Pons (tissue), 1 donor: ENCODE data around the gene MAP9.
A peak's percentile ranks its signal among the peaks of the same experiment; 100 is the strongest.
"Not testable (repeated sequence)": the region's sequence is repeated elsewhere in the genome, so short reads cannot be mapped to it uniquely, and the experiment has no call there.

Experiments used
- DNase-seq: peaks from one replicate; pipeline ENCODE4 v3.0.0-alpha.2; 2016; ENCODE audit warnings: low spot score

MAP9 gene

DNA sequence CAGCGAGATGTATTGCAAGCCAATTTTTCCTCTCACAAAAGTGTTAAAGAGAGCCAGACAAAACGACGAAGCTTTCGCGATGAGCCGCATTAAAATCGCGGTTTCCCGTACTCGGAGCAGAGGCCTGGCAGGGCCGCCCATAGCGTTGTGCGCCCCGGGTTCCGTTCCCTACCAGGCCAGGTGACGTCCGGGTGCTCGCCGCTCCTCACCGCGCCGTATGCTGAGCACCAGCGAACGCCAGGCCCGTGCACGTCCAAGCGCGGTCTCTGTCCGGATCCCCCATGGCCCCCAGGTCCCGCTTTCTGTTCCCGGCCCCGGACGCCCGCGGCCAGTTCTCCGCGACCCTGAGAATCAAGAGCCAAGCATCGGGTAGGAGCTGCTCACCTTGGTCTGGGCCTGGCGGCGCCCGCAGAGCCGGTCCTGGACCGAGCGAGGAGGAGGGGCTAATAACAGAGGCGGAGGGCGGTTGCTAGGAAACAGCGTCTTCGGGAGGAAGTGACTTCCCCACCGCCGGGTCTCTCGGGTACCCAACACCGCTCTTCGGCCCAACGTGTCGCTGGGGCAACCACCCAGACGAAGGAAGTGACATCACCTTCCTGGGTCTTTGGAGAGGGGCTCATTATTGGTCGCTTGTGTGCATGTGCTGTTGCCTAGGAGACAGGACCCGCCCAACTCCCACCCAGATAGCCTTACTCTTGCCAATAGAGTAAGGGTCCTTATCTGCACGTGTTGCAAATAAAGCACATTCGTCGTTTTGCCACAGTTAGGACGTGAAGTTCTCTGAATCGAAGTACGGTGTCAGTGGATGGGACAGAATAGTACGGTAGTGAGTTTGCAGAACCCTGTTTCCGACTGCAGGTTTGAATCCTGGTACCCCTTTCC lies at the start of gene MAP9:
Gene MAP9 (minus strand): TSS at position 579 of the 882 bp plus-strand sequence. CDS start 1,115 bp downstream, outside the sequence.
- peak; percentile 97 for DNase-seq

DNA sequence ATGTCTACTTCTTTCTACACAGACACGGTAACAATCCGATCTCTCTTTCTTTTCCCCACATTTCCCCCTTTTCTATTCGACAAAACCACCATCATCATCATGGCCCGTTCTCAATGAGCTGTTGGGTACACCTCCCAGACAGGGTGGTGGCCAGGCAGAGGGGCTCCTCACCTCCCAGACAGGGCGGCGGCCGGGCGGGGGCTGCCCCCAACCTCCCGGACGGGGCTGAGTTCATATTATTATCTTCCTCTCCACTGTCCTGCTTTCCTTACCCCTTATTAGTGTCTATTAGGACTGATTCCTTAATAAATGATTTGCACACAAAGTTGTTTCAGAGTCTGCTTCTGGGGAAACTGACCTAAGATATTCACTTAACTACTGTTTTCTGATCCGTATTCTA lies 48.0 kb upstream of the MAP9 start:
- DNase-seq: not testable (repeated sequence)

DNA sequence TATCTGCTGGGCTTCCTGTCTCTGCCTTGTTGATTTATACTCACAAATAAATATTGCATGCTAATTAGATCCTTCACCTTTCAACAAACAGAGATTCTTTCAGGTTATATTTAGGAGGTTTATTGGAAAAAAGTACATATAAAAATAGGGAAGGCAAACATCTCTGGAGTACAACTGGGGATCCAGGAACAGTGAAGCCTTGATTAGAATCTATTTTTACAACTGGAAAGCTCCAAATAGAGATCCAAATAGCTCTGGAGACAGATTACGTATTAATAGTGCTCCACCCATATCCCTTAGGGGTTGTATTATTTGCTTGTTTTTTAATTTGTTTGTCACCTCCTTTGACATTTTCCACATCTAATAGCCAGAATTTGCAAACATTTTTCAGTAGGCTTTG lies 46.9 kb upstream of the MAP9 start:
- DNase-seq: no peak

DNA sequence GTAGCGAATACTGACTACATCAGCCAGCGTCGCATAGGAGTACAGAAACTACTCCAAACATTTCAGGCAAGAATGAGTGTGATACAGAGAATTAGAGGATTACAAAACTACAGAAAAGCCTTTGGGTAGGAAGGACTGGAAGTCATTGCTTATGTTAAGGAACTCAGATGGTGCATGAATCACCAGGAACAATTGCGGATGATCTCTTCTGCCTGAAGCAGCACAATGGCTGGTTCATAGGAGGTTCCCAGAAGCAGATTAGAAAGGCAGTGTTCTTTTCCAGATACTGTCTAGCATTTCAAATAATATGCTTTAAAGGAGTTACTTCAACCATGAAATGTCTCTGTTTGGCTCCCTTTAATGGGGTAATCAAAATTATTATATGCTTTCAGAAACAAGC lies 42.5 kb upstream of the MAP9 start:
- peak; percentile 12 for DNase-seq

DNA sequence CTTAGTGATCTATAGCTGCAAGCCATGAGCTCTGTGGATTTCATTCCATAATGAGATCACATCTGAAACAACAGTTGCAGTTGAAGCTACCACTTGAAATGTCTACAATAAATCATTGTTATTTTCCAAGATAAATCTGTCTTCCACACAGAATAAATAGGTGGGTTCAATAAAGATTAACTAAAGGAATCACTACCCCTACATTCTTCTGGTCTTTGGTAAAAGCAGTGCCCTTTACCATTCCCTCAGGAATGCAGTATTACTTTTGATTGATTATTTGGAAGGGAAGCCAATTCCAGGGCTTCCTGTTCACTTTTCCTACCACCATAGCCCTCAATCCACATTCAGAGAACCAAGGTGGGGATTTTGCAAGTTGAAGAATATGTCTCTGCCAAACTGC lies 38.9 kb upstream of the MAP9 start:
- DNase-seq: no peak

DNA sequence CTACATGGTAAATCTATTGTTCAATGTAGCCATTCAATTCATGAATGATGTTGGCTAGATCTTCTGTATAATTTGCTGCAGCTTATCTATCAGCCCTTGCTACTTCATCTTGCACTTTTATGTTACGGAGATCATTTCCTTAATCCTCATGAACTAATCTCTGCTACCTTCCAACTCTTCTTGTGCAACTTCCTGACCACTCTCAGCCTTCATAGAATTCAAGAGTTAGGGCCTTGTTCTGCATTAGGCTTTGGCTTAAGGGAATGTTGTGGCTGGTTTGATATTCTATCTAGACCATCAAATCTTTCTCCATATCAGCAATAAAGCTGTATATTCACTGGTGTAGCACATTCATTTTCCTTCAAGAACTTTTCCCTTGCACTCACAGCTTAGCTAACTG lies 36.7 kb upstream of the MAP9 start:
- DNase-seq: no peak

DNA sequence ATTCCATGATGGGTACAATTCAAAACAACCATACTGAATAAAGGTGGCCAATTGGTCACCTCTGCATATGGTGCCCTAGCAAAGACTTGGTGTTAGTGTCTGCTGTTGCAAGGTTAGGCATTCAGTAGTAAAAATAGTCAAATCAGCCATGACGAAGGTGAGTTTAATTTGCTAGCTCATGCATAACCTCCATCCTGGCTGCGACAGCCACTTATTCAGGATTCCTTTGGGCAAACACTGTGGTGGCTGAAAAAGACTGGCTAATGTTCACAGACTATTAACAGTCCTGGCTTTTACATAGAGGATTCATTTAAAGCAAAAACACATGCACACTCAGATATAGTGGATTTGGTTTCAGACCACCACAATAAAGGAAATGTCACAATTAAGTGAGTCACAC lies 34.8 kb upstream of the MAP9 start:
- no peak for DNase-seq

DNA sequence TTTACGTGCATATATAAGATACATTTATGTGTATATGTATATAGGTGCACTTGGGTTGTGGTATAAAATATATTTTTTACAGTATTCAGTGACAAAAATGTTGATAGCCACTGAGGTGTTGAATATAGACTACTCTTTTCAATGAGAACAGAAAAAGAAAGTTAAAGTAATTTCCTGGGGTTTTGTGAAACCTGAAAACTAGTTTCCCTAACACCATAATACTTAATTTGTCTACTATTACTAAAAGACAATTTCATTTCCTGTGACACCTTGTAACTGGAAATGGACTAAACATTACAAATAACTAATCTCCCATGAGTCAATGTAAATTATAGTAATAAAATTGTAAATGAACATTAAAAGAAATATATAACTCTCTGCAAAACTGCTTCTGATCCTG lies 32.0 kb upstream of the MAP9 start:
- no peak for DNase-seq

DNA sequence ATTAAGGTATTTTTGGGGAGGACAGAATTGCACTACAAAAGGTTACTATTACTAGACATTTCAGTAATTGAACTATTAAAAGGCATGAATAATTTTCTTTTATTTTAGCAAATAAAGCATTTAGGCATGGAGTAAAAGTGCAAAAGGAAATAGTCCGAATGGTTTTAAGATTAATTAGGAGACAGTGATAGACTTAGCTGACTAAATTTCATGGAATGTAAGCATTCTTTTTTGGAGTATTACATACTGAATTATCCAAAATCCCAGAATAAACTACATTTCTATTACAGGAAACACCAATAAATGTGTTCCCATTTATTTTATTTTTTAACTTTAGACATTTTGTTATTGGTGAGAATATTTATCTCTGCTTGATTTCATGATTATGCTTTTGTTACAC lies 30.7 kb upstream of the MAP9 start:
- no peak for DNase-seq

DNA sequence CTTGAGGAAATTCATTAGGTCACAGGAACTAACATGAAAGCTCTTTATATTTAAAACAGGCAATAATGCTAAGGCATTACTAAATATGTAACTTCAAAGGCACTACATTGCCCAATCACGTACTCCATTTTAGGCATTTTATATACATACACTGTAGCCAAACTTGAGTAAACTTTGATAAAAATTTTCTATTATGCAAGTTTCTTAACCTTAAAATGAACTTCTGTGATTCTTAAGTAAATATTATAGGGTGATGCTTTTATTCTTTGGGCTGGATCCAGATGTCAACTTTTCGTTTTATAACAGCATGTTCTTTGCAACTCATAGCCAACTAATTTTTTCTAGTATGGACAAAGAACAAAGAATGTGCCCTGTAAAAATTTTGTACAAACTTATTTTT lies 28.3 kb upstream of the MAP9 start:
- DNase-seq: no peak

DNA sequence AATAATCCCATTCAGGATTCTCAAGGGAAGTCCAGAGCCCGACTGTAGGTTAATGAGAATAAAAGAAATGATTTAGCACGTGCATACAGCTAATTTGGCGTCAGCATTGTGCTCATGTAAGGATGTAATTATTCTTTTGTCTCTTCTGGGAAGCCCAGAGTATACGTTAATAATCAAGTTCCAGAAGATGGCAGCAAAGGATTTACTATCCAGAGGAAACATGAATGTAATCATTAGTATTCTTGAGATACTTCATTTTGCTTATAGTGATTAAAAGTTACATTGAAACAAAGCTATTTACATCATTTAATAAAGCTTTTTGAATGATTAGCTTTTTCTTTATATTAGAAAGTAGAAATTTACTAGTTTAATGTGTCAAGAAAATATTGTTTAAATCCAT lies 27.1 kb upstream of the MAP9 start:
- peak; percentile 76 for DNase-seq

DNA sequence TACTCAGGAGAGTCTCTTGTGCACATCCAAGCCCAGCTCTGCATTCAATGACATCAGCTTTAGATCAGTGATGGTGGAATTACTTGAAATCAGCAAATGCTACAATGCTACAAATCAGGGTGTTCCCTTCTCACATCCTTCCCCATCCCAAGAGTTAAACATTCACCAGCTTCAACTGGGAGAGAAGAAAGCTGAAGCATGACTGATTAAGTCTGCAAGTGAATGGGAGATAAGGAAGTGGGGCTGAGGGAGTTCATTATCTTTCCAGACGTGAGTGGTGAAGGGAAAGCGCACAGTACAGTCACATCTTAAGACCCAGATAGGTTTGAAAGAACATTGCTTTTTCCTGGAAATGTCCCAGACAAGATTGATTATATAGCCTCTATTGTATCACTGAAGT lies 26.2 kb upstream of the MAP9 start:
- no peak for DNase-seq

DNA sequence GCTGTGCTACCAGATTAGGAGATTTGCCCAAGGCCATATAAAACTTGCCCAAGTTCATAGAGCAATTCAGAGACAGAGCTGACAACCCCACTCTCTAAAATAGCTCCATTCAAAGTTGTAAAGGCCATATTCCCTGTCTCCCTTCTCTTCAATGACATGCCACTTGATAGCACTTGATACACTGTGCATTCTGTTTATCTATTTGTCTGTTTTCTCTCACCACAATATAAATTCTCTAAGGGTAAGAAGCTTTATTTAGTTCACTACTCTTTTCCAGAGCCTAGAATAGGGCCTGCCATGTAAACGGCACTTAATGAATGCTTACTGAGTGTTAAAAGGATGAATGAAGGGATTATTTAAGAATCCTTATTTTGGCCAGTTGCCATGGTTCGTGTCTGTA lies 24.1 kb upstream of the MAP9 start:
- DNase-seq: no peak

DNA sequence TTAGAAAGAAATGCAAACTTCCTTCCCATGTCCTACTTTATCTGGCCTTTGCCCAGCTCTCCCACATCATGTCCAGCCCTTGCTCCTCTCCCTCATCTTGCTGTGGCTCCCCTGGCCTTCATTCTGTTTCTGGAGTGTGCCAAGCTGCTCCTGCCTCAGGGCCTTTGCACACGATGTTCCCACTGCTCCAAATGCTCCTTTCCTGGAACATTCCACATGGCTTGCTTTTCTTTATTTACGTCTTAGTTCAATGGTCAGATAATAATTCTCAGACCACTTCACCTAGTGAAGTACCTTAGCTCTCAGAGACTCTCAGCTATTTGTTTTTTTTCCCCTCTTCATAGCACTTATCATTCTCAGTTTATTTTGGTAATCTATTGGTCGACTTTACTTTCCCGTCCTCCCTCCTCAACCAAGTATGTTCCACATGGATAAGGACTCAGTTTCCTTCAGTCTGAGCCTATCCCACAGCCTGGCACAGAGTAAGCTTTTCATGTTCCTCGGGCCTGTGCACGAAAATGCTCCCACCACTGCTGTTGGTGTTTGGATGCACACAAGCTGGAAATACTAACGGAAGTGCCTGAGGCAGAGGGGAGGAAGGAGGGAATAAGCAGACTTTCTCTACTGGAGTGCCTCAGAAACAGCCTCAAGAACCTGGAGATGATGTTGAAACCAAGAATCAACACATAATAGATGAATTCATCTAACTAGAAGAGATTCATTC lies 23.4 kb upstream of the MAP9 start:
- no peak for DNase-seq

DNA sequence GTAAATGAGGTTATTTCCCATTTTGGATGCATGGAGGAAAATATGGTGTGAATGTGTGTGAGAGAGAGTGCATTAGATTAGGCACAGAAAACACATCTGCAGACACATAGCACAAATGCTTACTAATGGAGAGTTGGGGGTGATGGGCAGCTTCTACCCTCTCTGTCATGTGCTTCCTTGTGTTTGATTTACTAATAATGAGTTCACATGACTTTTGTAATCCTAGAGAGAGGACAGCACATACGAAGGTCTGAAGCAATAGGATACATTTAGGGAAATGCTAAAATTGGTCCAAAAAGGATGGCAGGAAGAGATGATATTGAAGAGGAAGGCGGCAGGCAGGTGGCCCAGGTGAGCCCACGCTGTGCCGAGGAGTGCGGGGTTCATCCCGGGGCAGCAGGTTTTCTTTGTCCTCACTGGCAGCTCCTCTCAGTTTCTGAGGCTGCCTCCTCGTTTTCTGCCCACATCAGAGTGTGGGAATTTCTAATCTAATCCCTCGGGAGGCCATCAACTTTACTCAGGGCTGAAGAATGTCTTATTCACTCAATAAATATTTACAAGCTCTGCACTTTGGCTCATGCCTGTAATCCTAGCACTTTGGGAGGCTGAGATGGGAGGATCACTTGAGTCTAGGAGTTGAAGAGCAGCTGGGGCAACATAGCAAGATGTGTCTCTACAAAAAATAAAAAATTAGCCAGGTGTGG lies 15.9 kb upstream of the MAP9 start:
- no peak for DNase-seq

DNA sequence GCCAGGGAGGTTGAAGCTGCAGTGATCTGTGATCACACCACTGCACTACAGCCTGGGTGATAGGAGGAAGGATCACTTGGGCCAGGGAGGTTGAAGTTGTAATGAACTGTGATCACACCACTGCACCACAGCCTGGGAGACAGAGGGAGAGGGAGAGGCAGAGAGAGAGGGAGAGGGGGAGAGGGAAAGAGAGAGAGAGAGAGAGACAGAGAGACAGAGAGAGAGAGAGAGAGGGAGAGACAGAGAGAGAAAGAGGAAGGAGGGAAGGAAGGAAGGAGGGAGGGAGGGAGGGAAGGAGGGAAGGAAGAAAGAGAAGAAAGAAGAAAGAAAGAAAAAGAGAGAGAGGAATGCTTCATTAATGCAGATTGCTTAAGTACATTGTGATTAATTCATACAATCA lies 15.2 kb upstream of the MAP9 start:
- no peak for DNase-seq

DNA sequence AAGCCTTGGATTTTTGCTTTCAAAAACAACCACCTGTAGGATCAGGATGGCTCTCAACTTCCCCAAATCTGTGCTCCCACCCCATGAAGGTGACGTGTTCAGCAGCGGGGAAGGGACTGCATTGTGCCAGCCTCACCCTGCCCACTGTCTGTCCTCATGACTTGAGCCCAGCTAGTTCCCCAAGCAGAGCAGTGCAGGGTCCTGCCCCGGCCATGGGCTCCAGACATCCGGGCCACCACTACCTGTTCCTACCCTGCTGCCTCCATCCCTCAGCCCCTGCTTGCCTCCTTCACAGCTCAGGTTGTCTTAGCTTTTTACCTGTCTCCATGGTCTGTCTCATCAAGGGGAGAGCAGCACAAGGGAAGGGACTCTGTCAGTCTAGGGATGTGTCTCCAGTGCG lies 11.4 kb upstream of the MAP9 start:
- DNase-seq: no peak

DNA sequence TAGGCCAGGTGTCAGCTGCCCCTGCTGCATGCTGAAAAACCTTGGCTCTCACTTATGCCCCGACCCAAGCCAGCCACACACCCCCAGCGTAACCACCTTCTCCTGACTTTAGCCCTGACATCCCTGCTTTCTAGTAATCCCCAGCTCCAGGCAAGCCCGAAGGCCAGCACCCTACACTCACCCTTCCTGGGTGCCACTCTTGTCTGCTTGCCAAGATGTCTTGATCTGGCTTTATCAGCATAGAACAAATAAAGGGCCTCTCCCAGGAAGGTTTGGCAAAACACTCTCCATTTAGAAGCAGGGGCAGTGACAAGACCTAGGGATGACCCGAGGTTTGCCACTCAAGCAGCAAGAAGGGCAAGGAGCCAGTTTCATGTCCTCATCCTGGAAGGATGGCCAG lies 6.8 kb upstream of the MAP9 start:
- no peak for DNase-seq

DNA sequence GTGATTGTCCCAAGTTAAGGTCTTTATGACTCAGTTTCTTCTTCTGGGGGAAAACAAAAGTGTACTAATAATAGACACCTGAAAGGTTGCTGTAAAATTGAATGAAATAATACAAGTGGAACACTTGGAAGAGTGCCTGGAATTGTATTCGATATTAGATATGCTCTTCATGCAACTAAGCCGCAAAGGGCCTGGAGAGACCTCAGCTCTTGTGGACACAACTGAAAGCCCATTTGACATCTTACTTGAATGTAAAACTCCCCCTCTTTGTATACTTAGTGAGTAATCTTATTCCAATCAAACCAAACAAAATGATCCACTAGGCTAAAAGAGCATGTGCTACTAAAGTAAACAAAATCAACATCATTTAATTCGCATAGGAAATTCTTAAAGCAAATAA lies 511 bp upstream of the MAP9 start:
- DNase-seq: no peak

DNA sequence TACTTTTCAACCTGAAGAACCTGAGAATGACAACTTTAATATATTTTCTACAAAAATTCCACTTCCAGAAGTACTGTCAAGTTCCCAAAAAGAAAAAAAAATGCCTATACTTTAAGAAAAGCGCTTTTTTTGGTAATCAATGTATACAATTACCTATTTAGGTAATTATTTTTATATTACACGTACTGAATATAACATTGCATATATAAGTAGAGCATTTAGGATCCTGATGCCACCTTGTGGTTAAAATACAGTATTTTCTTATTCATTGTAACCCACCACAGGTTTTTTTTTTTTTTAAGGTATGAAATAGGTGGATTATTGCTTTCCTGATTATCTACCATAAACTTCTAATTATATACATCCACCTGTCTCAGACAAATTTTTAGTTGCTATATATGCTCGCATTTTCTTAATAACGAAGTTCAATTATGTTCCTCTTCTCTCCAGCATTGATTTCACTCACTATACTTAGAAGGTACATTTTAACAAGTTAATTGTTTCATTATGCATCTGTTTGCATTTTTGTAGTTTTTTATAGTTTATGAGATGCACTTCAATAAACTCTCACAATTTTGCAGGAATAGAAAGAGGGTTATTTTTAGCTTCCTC lies 5.2 kb downstream of the MAP9 start:
- no peak for DNase-seq

DNA sequence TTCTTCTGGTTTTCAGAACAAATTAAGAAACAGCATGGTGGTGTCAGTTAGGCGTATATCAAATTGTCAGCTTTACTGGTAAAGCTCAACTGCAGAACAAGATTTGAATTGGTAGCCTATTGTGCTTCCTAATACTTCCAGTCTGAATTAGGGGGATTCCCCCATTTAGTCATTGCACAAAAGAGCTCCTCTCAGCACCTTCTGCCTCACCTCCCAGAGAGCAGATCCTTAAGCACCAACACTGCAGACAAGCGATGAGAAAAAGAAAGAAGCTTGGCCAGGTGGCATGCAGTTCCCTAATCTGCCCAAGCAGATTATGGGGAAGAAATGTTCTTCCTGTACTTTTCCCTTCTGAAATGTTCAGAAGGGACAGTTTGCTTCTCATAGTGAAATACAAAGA lies 9.2 kb downstream of the MAP9 start:
- no peak for DNase-seq

DNA sequence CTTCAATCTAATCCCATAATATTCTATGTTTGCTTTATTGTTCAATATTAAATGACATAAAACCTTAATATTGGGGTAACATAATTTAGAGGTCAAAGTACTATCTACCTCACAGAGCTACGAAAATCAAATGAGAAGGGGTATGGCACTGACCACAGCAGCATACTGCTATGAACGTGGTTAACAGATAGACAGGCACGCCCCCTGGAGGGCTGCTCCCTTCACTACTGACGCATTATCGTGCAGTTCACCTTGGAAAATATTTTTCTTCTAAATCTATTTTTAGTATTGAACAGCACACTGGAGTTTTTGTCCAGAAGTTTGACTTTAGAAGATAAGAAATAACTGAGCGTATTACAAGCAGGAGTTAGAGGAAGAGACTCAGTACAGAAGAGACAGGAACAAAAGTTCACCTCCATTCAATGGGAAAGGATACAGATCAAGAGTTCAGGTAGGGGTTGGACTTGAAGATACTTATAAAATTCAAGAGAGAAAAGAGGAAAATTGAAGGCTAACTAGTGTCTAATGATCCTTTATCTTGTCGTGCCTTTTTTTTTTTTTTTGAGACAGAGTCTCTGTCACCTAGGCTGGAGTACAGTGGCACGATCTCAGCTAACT lies 22.7 kb downstream of the MAP9 start:
- DNase-seq: peak; percentile 35
